Right forelimb (tissue), 1 donor: Measurements from ENCODE around the gene TSPAN16.

Experiments used
- DNase-seq: peaks from one replicate; pipeline ENCODE4 v3.0.0-alpha.2; 2018

Gene TSPAN16

GRCh38 chr19:11295665-11296245 is at the start of gene TSPAN16:
Gene TSPAN16 (plus strand): TSS chr19:11296160. CDS start chr19:11296298, 138 bp downstream.
- no peak for DNase-seq

GRCh38 chr19:11246941-11247340 is 49.0 kb upstream of the TSPAN16 start:
- no peak for DNase-seq

GRCh38 chr19:11247391-11247790 is 48.6 kb upstream of the TSPAN16 start:
- peak; percentile 78 for DNase-seq

GRCh38 chr19:11247934-11248333 is 48.0 kb upstream of the TSPAN16 start:
- DNase-seq = no peak

GRCh38 chr19:11248852-11249251 is 47.1 kb upstream of the TSPAN16 start:
- DNase-seq = no peak

- DNase-seq = no peak
Observed at GRCh38 chr19:11251217-11251616, 44.7 kb upstream of the TSPAN16 start.

- DNase-seq = no peak
Observed at GRCh38 chr19:11251650-11252314, 44.2 kb upstream of the TSPAN16 start.

- DNase-seq = no peak
Observed at GRCh38 chr19:11252665-11253355, 43.1 kb upstream of the TSPAN16 start.

GRCh38 chr19:11254666-11255065 is 41.3 kb upstream of the TSPAN16 start:
- no peak for DNase-seq

- DNase-seq = peak; percentile 78
Observed at GRCh38 chr19:11256189-11256588, 39.8 kb upstream of the TSPAN16 start.

GRCh38 chr19:11257846-11258380 is 38.0 kb upstream of the TSPAN16 start:
- no peak for DNase-seq

- no peak for DNase-seq
Observed at GRCh38 chr19:11260996-11261395, 35.0 kb upstream of the TSPAN16 start.

- peak; percentile 74 for DNase-seq
Observed at GRCh38 chr19:11261431-11261970, 34.5 kb upstream of the TSPAN16 start.

GRCh38 chr19:11261971-11262839 is 33.8 kb upstream of the TSPAN16 start, which contains the start of gene DOCK6:
Gene DOCK6 (minus strand): TSS chr19:11262524. CDS start chr19:11262440, 84 bp downstream.
- peak; percentile 73 for DNase-seq

- no peak for DNase-seq
Observed at GRCh38 chr19:11263726-11264125, 32.2 kb upstream of the TSPAN16 start.

- DNase-seq = no peak
Observed at GRCh38 chr19:11264452-11265176, 31.3 kb upstream of the TSPAN16 start.

GRCh38 chr19:11265177-11265784 is 30.7 kb upstream of the TSPAN16 start:
- no peak for DNase-seq

GRCh38 chr19:11265785-11266236 is 30.1 kb upstream of the TSPAN16 start:
- no peak for DNase-seq

GRCh38 chr19:11267316-11268085 is 28.5 kb upstream of the TSPAN16 start:
- DNase-seq = no peak

- DNase-seq = peak; percentile 63
Observed at GRCh38 chr19:11268783-11269267, 27.1 kb upstream of the TSPAN16 start.
